Calu3 (cell line): ENCODE measurements around the gene NCOR1. TPM values are rescaled to one million over a fixed set of nuclear protein-coding genes. Genes with fewer than 3 reads are reported as not detected.
"Not testable (repeated sequence)": the region's sequence is repeated elsewhere in the genome, so short reads cannot be mapped to it uniquely, and the experiment has no call there.

Experiments used
- BruUV-seq: library from RNA; stranded (reverse); fragments of 400-500 nt; replicated peaks from 2 replicates; lab custom pipeline; 2021; lab: Mats Ljungman, UMichigan
- CTCF ChIA-PET: fragments of 300-600 bp; sonication (Branson Sonifier 250); formaldehyde crosslinking; loops from one replicate; lab custom pipeline; 2022; ENCODE audit warnings: antibody characterized with exemption; lab: Charles Lee
- DNase-seq: peaks from one replicate; pipeline ENCODE4 v3.0.0; 2022
- H3K27ac Mint-ChIP-seq: one replicate; pipeline ENCODE4 v1.8.0; 2022; ENCODE audit warnings: mixed read lengths; ENCODE audit not compliant: unreplicated experiment
- H3K27me3 Mint-ChIP-seq: one replicate; pipeline ENCODE4 v1.8.0; 2022; ENCODE audit warnings: mixed read lengths; ENCODE audit not compliant: unreplicated experiment
- H3K36me3 Mint-ChIP-seq: one replicate; pipeline ENCODE4 v1.8.0; 2022; ENCODE audit warnings: mild to moderate bottlenecking, moderate library complexity, mixed read lengths; ENCODE audit not compliant: insufficient read depth, unreplicated experiment
- H3K4me1 Mint-ChIP-seq: one replicate; pipeline ENCODE4 v1.8.0; 2022; ENCODE audit warnings: mild to moderate bottlenecking, low read depth, mixed read lengths; ENCODE audit not compliant: unreplicated experiment
- H3K4me3 Mint-ChIP-seq: one replicate; pipeline ENCODE4 v1.8.0; 2022; ENCODE audit warnings: mild to moderate bottlenecking, low read depth, moderate library complexity, mixed read lengths; ENCODE audit not compliant: unreplicated experiment
- H3K9me3 Mint-ChIP-seq: one replicate; pipeline ENCODE4 v1.8.0; 2022; ENCODE audit warnings: low read depth, mixed read lengths; ENCODE audit not compliant: unreplicated experiment
- intact Hi-C: fragments of 100-400 bp; cut with micrococcal nuclease; formaldehyde crosslinking; loops from one replicate; pipeline ENCODE4 v1.10.0; 2022; ENCODE audit not compliant: unreplicated experiment
- total RNA-seq: library from RNA; stranded (reverse); gene quantifications from 2 replicates; pipeline ENCODE4 v1.2.3, GENCODE V29; 2022
- TF ChIP-seq, protein P1 (sequence below): fragments of 200-600 bp; IDR thresholded peaks from one replicate; pipeline ENCODE4 v1.8.0; 2022; ENCODE audit warnings: antibody characterized with exemption; ENCODE audit not compliant: unreplicated experiment

Gene NCOR1
- total RNA-seq, 1 experiment from 2014 or later, result 84.0 TPM

DNA sequence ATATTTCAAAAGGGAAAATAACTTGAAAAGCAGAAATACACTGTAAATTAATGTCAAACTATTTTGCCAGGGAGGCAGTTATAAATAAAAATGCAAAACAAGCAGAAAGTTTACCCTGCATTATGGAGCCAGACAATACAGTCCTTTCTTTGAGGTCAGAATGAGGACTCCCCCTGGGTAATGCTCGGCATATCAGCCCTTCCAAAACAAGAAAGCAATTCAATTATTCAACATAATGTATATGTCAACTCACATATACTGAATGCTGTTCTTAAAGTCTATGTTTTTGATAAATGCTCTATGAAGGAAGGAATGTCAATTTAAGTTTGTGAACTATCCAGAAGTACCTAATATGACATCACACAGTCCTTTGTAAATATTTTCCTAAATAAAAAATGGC is 143.3 kb downstream of the NCOR1 start:
- CTCF ChIA-PET, result interaction anchor here (1.1 kb wide), 1 partner anchor 9 kb away, joined by 4 read pairs; no protein-coding TSS in a partner anchor
- H3K36me3 Mint-ChIP-seq, result peaks cover 28% of the 10 kb centered on the region
- peaks cover 9% of the 10 kb centered on the region for H3K4me1 Mint-ChIP-seq
- intact Hi-C loops, result no loop called here
- no peak overlapping the region for H3K4me3 Mint-ChIP-seq
- no peak for DNase-seq
- TF ChIP-seq, protein P1, sequence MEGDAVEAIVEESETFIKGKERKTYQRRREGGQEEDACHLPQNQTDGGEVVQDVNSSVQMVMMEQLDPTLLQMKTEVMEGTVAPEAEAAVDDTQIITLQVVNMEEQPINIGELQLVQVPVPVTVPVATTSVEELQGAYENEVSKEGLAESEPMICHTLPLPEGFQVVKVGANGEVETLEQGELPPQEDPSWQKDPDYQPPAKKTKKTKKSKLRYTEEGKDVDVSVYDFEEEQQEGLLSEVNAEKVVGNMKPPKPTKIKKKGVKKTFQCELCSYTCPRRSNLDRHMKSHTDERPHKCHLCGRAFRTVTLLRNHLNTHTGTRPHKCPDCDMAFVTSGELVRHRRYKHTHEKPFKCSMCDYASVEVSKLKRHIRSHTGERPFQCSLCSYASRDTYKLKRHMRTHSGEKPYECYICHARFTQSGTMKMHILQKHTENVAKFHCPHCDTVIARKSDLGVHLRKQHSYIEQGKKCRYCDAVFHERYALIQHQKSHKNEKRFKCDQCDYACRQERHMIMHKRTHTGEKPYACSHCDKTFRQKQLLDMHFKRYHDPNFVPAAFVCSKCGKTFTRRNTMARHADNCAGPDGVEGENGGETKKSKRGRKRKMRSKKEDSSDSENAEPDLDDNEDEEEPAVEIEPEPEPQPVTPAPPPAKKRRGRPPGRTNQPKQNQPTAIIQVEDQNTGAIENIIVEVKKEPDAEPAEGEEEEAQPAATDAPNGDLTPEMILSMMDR, result no peak
- H3K27ac Mint-ChIP-seq, result no peak overlapping the region
- H3K9me3 Mint-ChIP-seq, result no peaks in the 10 kb centered on the region
- no TSS peak for BruUV-seq
- H3K27me3 Mint-ChIP-seq, result no peaks in the 10 kb centered on the region

DNA sequence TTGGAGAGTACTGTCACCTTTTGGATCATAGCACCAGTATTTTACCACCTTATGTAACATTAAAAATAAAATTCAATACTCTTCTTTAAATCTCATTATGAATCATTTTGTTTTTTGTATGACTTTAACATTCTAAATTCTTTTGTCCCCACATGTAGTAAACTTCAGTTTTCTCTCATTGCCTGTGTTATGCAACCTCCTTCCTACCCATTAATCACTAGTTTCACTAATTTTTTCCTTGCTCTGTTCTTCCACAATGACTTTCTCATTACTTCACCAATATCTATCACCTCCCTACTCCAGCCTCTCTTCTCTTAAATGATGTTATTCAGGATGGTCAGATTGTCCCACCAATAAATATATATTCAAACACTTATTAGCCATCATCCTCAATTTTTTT is 147.0 kb downstream of the NCOR1 start:
- H3K4me1 Mint-ChIP-seq, result no peaks in the 10 kb centered on the region
- BruUV-seq, result no TSS peak

DNA sequence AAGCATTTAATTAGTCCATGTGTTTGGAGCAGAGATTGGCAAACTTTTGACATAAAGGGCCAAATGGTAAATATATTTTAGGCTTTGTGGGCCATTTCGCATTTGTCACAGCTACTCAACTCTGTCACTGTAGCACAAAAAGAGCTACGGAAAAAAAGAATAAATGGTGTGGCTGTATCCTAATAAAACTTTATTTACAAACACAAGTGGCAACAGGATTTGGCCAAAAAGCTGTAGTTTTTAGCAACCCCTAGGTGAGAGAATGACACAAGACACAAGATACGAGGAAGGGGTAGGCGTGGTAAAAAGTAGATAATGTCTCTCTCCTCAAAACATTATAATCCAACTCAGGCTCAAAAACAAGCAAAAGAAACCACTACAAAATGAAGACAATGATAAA is 149.2 kb downstream of the NCOR1 start:
- Mint-ChIP-seq H3K9me3 (no peaks in the 10 kb centered on the region), H3K27me3 (no peaks in the 10 kb centered on the region), H3K4me1 (no peaks in the 10 kb centered on the region), H3K27ac (no peak overlapping the region), H3K4me3 (no peak overlapping the region), H3K36me3 (peaks cover 32% of the 10 kb centered on the region)
- DNase-seq, result no peak
- TF ChIP-seq, protein P1, result no peak
- CTCF ChIA-PET, result interaction anchor here (0.6 kb wide), 1 partner anchor 249 kb away, joined by 4 read pairs; no protein-coding TSS in a partner anchor
- BruUV-seq, result no TSS peak
- intact Hi-C loops, result no loop called here

More for the DNA sequence above, 147.0 kb downstream of the NCOR1 start:
- intact Hi-C loops, result no loop called here
- H3K27ac Mint-ChIP-seq, result peak overlapping the region; percentile 12
- TF ChIP-seq, protein P1, result no peak
- H3K4me3 Mint-ChIP-seq, result no peak overlapping the region
- H3K27me3 Mint-ChIP-seq, result no peaks in the 10 kb centered on the region
- H3K36me3 Mint-ChIP-seq, result peaks cover 27% of the 10 kb centered on the region
- CTCF ChIA-PET, result no interaction called here
- no peak for DNase-seq
- H3K9me3 Mint-ChIP-seq, result no peaks in the 10 kb centered on the region

DNA sequence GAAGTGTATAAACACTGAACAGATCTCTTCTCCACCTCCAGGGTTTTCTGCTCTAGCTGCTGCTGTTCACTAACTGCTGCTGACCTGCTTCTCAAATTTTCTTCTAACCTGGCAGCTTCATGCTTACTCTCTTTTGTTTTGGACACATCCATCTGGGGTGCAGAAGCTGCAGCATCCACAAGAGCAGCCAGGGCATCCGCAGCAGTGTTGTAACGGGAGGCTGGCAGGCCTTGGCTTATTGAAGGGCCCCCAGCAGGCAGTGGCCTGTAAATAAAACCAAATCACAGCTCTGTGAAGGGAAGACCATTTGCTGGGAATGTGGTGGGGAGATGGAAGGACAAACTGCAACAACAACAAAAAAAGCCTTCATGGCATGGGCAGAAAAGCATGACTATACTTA is 153.7 kb downstream of the NCOR1 start:
- H3K27me3 Mint-ChIP-seq, result no peaks in the 10 kb centered on the region
- no peaks in the 10 kb centered on the region for H3K4me1 Mint-ChIP-seq
- H3K9me3 Mint-ChIP-seq, result no peaks in the 10 kb centered on the region
- H3K4me3 Mint-ChIP-seq, result no peak overlapping the region
- CTCF ChIA-PET, result no interaction called here
- no TSS peak for BruUV-seq
- intact Hi-C loops, result no loop called here
- TF ChIP-seq, protein P1, result no peak
- H3K36me3 Mint-ChIP-seq, result peaks cover 25% of the 10 kb centered on the region
- DNase-seq, result no peak
- no peak overlapping the region for H3K27ac Mint-ChIP-seq

DNA sequence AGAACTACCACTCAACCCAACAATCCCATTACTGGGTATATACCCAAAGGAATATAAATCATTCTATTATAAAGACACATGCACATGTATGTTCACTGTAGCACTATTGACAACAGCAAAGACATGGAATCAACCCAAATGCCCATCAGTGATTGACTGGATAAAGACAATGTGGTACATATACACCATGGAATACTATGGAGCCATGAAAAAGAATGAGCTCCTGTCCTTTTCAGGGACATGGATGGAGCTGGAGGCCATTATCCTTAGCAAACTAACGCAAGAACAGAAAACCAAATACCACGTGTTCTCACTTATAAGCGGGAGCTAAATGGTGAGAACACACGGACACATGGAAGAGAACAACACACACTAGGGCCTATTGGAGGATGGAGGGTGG is 160.2 kb downstream of the NCOR1 start:
- H3K36me3 Mint-ChIP-seq, result peaks cover 45% of the 10 kb centered on the region
- H3K27me3 Mint-ChIP-seq, H3K4me3 Mint-ChIP-seq: not testable (repeated sequence)

More for the DNA sequence above, 160.2 kb downstream of the NCOR1 start:
- H3K4me1 Mint-ChIP-seq, intact Hi-C loops, H3K9me3 Mint-ChIP-seq, CTCF ChIA-PET, DNase-seq, BruUV-seq, H3K27ac Mint-ChIP-seq: not testable (repeated sequence)
